HCT116 (cell line): Measurements from ENCODE around the gene IRGC. TPM values are rescaled to one million over a fixed set of nuclear protein-coding genes. Genes with fewer than 3 reads are reported as not detected.

ENCODE experiments used
- ATAC-seq: fragments of 200-7000 bp; cut with Tn5 transposase; 2 replicates; pipeline ENCODE4 v1.9.1; 2020; ENCODE audit warnings: mild to moderate bottlenecking, moderate library complexity
- BruUV-seq: library from RNA; stranded (reverse); fragments of 400-500 nt; replicated peaks from 2 replicates; lab custom pipeline; 2021; lab: Mats Ljungman, UMichigan
- CTCF ChIA-PET: fragments of 300-600 bp; sonication (Branson Sonifier 250); formaldehyde crosslinking; loops from one replicate; lab custom pipeline; 2021; ENCODE audit warnings: antibody characterized with exemption; lab: Charles Lee
- POLR2A ChIA-PET: fragments of 300-600, 350-600 bp; sonication (Branson Sonifier 250); formaldehyde crosslinking; loops from one replicate; lab custom pipeline; 2021; ENCODE audit warnings: antibody characterized with exemption; lab: Charles Lee
- RAD21 ChIA-PET, 2 experiments: fragments of 300-600 bp; sonication (Branson Sonifier 250); formaldehyde crosslinking; loops; one replicate each; lab custom pipeline; 2023; ENCODE audit warnings: low total read pairs in 2 of 2; ENCODE audit not compliant: uncharacterized antibody in 2 of 2, unreplicated experiment in 2 of 2, low non-redundant PET in 1 of 2; lab: Charles Lee
- DNase-seq: peaks from one replicate; pipeline ENCODE4 v3.0.0-alpha.2; 2010; ENCODE audit warnings: low read depth, low spot score
- H2AFZ ChIP-seq: fragments of 200-600 bp; shearing (Covaris generic), sonication (generic); 2 replicates; pipeline ENCODE4 v1.6.1; 2017; ENCODE audit warnings: low read depth, mixed run types, mixed read lengths, antibody characterized with exemption, low read length; ENCODE audit not compliant: poor library complexity, severe bottlenecking
- H3K27ac ChIP-seq: 2 replicates; pipeline ENCODE4 v1.5.1; 2012; ENCODE audit warnings: low read depth, low read length
- H3K27me3 ChIP-seq: fragments of 200-600 bp; sonication (generic); 2 replicates; pipeline ENCODE4 v1.6.1; 2016; ENCODE audit warnings: mixed run types, low read length, mixed read lengths; ENCODE audit not compliant: insufficient read depth
- H3K36me3 ChIP-seq, 2 experiments: fragments of 200-500 bp in 1 of 2; fragments of 200-600 bp in 1 of 2; sonication (Bioruptor generic) in 1 of 2; sonication (generic) in 1 of 2; 2 replicates each; pipeline versions ENCODE4 v1.5.1 to v1.6.1; 2014 to 2016; ENCODE audit warnings: low read length in 2 of 2, inconsistent platforms in 1 of 2, mixed read lengths in 1 of 2, mixed run types in 1 of 2; ENCODE audit not compliant: insufficient read depth in 2 of 2, control insufficient read depth in 1 of 2
- H3K4me1 ChIP-seq, 2 experiments: fragments of 200-600 bp in 1 of 2; sonication (generic) in 1 of 2; 2 replicates each; pipeline versions ENCODE4 v1.5.1 to v1.6.1; 2012 to 2017; ENCODE audit warnings: low read length in 2 of 2, inconsistent platforms in 1 of 2, mild to moderate bottlenecking in 1 of 2, mixed read lengths in 1 of 2, mixed run types in 1 of 2, moderate library complexity in 1 of 2; ENCODE audit not compliant: insufficient read depth in 2 of 2, control insufficient read depth in 1 of 2
- H3K4me2 ChIP-seq: fragments of 200-600 bp; sonication (generic); 2 replicates; pipeline ENCODE4 v1.6.1; 2017; ENCODE audit warnings: mixed run types, low read length, mixed read lengths
- H3K4me3 ChIP-seq, 2 experiments: fragments of 200-600 bp in 1 of 2; sonication (generic) in 1 of 2; replicated peaks in 1 of 2; 2 replicates each; pipeline ENCODE4 v1.5.1; 2011 to 2016; ENCODE audit warnings: low read length in 2 of 2, control low read depth in 1 of 2, low read depth in 1 of 2, mild to moderate bottlenecking in 1 of 2, mixed read lengths in 1 of 2, mixed run types in 1 of 2
- H3K79me2 ChIP-seq: fragments of 200-600 bp; sonication (generic); 2 replicates; pipeline ENCODE4 v1.6.1; 2017; ENCODE audit warnings: mild to moderate bottlenecking, mixed run types, low read length, moderate library complexity, mixed read lengths; ENCODE audit not compliant: insufficient read depth
- H3K9ac ChIP-seq: fragments of 200-600 bp; sonication (generic); 2 replicates; pipeline ENCODE4 v1.6.1; 2016; ENCODE audit warnings: low read length, mixed read lengths
- H3K9me2 ChIP-seq: fragments of 200-600 bp; sonication (generic), shearing (Covaris generic); 2 replicates; pipeline ENCODE4 v1.6.1; 2017; ENCODE audit warnings: mixed run types, mild to moderate bottlenecking, moderate library complexity; ENCODE audit not compliant: insufficient read depth
- H3K9me3 ChIP-seq, 2 experiments: fragments of 200-500 bp in 1 of 2; fragments of 200-600 bp in 1 of 2; sonication (Bioruptor generic) in 1 of 2; sonication (generic) in 1 of 2; 2 replicates each; pipeline ENCODE4 v1.6.1; 2014 to 2017; ENCODE audit warnings: low read length in 2 of 2, mixed read lengths in 2 of 2, inconsistent platforms in 1 of 2, low read depth in 1 of 2, mild to moderate bottlenecking in 1 of 2, mixed run types in 1 of 2, moderate library complexity in 1 of 2; ENCODE audit not compliant: control insufficient read depth in 1 of 2, insufficient read depth in 1 of 2
- H4K20me1 ChIP-seq: fragments of 200-600 bp; sonication (generic), shearing (Covaris generic); 2 replicates; pipeline ENCODE4 v1.6.1; 2017; ENCODE audit warnings: mixed run types, mild to moderate bottlenecking, moderate library complexity; ENCODE audit not compliant: insufficient read depth
- CBX3 ChIP-seq: IDR thresholded peaks from 2 replicates; pipeline ENCODE4 v1.6.1; 2012; ENCODE audit warnings: low read depth
- EZH2 ChIP-seq: fragments of 200-600 bp; sonication (generic); IDR thresholded peaks from 2 replicates; pipeline ENCODE4 v1.6.1; 2017; ENCODE audit warnings: antibody characterized with exemption, mixed run types
- FOSL1 ChIP-seq: IDR thresholded peaks from 2 replicates; pipeline ENCODE4 v1.6.1; 2012; ENCODE audit warnings: low read depth
- JUND ChIP-seq: IDR thresholded peaks from 2 replicates; pipeline ENCODE4 v1.6.1; 2012
- POLR2A ChIP-seq: IDR thresholded peaks from 2 replicates; pipeline ENCODE4 v1.7.0; 2011; ENCODE audit warnings: borderline replicate concordance; ENCODE audit not compliant: insufficient read depth, insufficient read length; ENCODE audit errors: extremely low read depth
- POLR2AphosphoS5 ChIP-seq: IDR thresholded peaks from 2 replicates; pipeline ENCODE4 v1.6.1; 2011; ENCODE audit warnings: mild to moderate bottlenecking, low read depth, low read length, moderate library complexity
- TCF7L2 ChIP-seq: IDR thresholded peaks from 2 replicates; pipeline ENCODE4 v1.7.0; 2011; ENCODE audit warnings: borderline replicate concordance, inconsistent platforms; ENCODE audit not compliant: insufficient read depth, insufficient read length; ENCODE audit errors: extremely low read depth
- YY1 ChIP-seq: IDR thresholded peaks from 2 replicates; pipeline ENCODE4 v1.6.1; 2011; ENCODE audit warnings: low read length, low read depth, moderate library complexity, mild to moderate bottlenecking; ENCODE audit not compliant: insufficient replicate concordance; ENCODE audit errors: extremely low read depth
- intact Hi-C: fragments of 100-400 bp; cut with micrococcal nuclease; formaldehyde crosslinking; loops from 2 replicates; pipeline ENCODE4 v1.10.0; 2022
- total RNA-seq: library from RNA; stranded (reverse); gene quantifications from one replicate; pipeline ENCODE4 v1.2.1, GENCODE V29; 2021; ENCODE audit not compliant: unreplicated experiment
- TF ChIP-seq, protein P1 (sequence below), 3 experiments: fragments of 200-600 bp in 1 of 3; sonication (generic) in 1 of 3; IDR thresholded peaks in 2 of 3; conservative IDR thresholded peaks in 1 of 3; 2 replicates each; pipeline ENCODE4 v1.5.1; 2012 to 2017; ENCODE audit warnings: low read depth in 2 of 3, low read length in 2 of 3, antibody characterized with exemption in 1 of 3, borderline replicate concordance in 1 of 3, control low read depth in 1 of 3, mild to moderate bottlenecking in 1 of 3, mixed read lengths in 1 of 3, mixed run types in 1 of 3, moderate library complexity in 1 of 3; ENCODE audit not compliant: insufficient read depth in 1 of 3
- TF ChIP-seq, protein P2 (sequence below): IDR thresholded peaks from 2 replicates; pipeline ENCODE4 v1.6.1; 2012
- TF ChIP-seq, protein P3 (sequence below): IDR thresholded peaks from 2 replicates; pipeline ENCODE4 v1.6.1; 2012; ENCODE audit warnings: low read depth
- TF ChIP-seq, protein P4 (sequence below): IDR thresholded peaks from 2 replicates; pipeline ENCODE4 v1.6.1; 2011; ENCODE audit warnings: mild to moderate bottlenecking, low read length, moderate library complexity; ENCODE audit not compliant: insufficient replicate concordance; ENCODE audit errors: extremely low read depth

The IRGC gene
- total RNA-seq, 1 experiment from 2014 or later, result not detected

DNA sequence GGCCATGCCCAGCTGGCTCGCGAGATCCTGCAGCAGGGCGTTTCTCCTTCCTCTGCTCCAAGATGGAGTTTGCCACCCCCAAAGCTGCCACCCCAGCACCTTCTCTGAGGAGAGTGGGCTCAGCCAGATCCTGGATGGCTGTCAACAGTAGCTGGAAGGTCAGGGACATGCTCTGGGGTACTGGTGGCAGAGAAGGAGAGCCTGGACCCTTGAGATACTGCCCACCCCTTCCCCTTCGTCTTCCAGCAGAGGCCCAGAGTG is 11.6 kb downstream of the IRGC start:
- H3K27me3 ChIP-seq, result no peaks in the 10 kb centered on the region
- ATAC-seq, result no peak
- ChIA-PET POLR2A (no interaction called here), CTCF (no interaction called here), RAD21 (no interaction called here)
- H3K9ac ChIP-seq, result no peak overlapping the region
- H3K79me2 ChIP-seq, result no peaks in the 10 kb centered on the region
- H3K27ac ChIP-seq, result no peak overlapping the region
- no peaks in the 10 kb centered on the region for H3K9me3 ChIP-seq
- peaks cover 4 to 6% of the 10 kb centered on the region in 2 experiments; a peak in 2 of 4 replicates for H3K4me1 ChIP-seq
- peaks cover 21 to 30% of the 10 kb centered on the region in 2 experiments; a peak in 3 of 4 replicates for H3K36me3 ChIP-seq
- H2AFZ ChIP-seq, result no peak overlapping the region
- no peaks in the 10 kb centered on the region for H4K20me1 ChIP-seq
- intact Hi-C loops, result no loop called here
- BruUV-seq, result no TSS peak
- H3K4me3 ChIP-seq, result no peak overlapping the region
- no peak for DNase-seq
- no peak overlapping the region for H3K4me2 ChIP-seq
- TF ChIP-seq, protein P1, sequence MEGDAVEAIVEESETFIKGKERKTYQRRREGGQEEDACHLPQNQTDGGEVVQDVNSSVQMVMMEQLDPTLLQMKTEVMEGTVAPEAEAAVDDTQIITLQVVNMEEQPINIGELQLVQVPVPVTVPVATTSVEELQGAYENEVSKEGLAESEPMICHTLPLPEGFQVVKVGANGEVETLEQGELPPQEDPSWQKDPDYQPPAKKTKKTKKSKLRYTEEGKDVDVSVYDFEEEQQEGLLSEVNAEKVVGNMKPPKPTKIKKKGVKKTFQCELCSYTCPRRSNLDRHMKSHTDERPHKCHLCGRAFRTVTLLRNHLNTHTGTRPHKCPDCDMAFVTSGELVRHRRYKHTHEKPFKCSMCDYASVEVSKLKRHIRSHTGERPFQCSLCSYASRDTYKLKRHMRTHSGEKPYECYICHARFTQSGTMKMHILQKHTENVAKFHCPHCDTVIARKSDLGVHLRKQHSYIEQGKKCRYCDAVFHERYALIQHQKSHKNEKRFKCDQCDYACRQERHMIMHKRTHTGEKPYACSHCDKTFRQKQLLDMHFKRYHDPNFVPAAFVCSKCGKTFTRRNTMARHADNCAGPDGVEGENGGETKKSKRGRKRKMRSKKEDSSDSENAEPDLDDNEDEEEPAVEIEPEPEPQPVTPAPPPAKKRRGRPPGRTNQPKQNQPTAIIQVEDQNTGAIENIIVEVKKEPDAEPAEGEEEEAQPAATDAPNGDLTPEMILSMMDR (IDR thresholded peaks at IDR 0.05 in 2 of 3, conservative IDR thresholded peaks at IDR 0.05 in 1 of 3; ENCODE audit: borderline replicate concordance in 1 of 3, insufficient read depth in 1 of 3, low read depth in 2 of 3, low read length in 2 of 3), result no peak
- TF ChIP-seq CBX3, result no peak
- no peak for TF ChIP-seq YY1
- TF ChIP-seq, protein P2, sequence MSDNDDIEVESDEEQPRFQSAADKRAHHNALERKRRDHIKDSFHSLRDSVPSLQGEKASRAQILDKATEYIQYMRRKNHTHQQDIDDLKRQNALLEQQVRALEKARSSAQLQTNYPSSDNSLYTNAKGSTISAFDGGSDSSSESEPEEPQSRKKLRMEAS, result no peak
- no peaks in the 10 kb centered on the region for H3K9me2 ChIP-seq

DNA sequence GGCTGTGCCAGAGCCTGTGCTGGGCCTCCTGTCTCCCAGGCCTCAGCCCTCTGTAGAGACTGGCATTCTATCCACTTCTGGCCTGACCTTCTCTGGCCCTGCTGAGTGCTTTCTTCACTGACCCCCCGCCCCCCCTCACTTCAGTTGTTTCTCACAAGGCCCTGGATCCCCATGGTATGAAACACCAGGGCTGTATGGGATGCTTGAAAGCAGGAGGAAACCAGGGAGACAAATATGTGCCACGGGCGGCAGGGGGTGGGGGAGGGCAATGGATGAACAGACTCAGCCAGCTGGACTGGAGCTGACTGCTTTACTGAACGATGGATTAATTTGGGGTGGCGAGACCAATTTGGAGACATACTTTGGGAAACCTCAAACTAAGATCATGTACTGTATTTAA is 14.0 kb downstream of the IRGC start:
- no peak overlapping the region for H3K27ac ChIP-seq
- H3K27me3 ChIP-seq, result no peaks in the 10 kb centered on the region
- no peaks in the 10 kb centered on the region for H4K20me1 ChIP-seq
- CTCF ChIA-PET, result no interaction called here
- no peaks in the 10 kb centered on the region for H3K4me1 ChIP-seq
- no peaks in the 10 kb centered on the region for H3K9me2 ChIP-seq
- TF ChIP-seq TCF7L2 (no peak), POLR2AphosphoS5 (no peak), JUND (no peak), FOSL1 (no peak), POLR2A (no peak), EZH2 (no peak)
- TF ChIP-seq, protein P3, sequence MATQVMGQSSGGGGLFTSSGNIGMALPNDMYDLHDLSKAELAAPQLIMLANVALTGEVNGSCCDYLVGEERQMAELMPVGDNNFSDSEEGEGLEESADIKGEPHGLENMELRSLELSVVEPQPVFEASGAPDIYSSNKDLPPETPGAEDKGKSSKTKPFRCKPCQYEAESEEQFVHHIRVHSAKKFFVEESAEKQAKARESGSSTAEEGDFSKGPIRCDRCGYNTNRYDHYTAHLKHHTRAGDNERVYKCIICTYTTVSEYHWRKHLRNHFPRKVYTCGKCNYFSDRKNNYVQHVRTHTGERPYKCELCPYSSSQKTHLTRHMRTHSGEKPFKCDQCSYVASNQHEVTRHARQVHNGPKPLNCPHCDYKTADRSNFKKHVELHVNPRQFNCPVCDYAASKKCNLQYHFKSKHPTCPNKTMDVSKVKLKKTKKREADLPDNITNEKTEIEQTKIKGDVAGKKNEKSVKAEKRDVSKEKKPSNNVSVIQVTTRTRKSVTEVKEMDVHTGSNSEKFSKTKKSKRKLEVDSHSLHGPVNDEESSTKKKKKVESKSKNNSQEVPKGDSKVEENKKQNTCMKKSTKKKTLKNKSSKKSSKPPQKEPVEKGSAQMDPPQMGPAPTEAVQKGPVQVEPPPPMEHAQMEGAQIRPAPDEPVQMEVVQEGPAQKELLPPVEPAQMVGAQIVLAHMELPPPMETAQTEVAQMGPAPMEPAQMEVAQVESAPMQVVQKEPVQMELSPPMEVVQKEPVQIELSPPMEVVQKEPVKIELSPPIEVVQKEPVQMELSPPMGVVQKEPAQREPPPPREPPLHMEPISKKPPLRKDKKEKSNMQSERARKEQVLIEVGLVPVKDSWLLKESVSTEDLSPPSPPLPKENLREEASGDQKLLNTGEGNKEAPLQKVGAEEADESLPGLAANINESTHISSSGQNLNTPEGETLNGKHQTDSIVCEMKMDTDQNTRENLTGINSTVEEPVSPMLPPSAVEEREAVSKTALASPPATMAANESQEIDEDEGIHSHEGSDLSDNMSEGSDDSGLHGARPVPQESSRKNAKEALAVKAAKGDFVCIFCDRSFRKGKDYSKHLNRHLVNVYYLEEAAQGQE, result no peak
- TF ChIP-seq, protein P4, sequence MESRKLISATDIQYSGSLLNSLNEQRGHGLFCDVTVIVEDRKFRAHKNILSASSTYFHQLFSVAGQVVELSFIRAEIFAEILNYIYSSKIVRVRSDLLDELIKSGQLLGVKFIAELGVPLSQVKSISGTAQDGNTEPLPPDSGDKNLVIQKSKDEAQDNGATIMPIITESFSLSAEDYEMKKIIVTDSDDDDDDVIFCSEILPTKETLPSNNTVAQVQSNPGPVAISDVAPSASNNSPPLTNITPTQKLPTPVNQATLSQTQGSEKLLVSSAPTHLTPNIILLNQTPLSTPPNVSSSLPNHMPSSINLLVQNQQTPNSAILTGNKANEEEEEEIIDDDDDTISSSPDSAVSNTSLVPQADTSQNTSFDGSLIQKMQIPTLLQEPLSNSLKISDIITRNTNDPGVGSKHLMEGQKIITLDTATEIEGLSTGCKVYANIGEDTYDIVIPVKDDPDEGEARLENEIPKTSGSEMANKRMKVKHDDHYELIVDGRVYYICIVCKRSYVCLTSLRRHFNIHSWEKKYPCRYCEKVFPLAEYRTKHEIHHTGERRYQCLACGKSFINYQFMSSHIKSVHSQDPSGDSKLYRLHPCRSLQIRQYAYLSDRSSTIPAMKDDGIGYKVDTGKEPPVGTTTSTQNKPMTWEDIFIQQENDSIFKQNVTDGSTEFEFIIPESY, result no peak
- TF ChIP-seq, protein P2, result no peak
- no peak for ATAC-seq
- H3K36me3 ChIP-seq, result peaks cover 30 to 46% of the 10 kb centered on the region in 2 experiments; a peak in 3 of 4 replicates
- no TSS peak for BruUV-seq
- intact Hi-C loops, result no loop called here
- no peak overlapping the region for H3K9ac ChIP-seq
- no peaks in the 10 kb centered on the region for H3K79me2 ChIP-seq
- POLR2A ChIA-PET, result no interaction called here
- no peak for DNase-seq
- no peak overlapping the region for H3K4me2 ChIP-seq
- RAD21 ChIA-PET, result no interaction called here
- H2AFZ ChIP-seq, result no peak overlapping the region
- no peaks in the 10 kb centered on the region for H3K9me3 ChIP-seq
- no peak overlapping the region for H3K4me3 ChIP-seq
